NCI-H2227 (cell line): Measurements from ENCODE around the gene ARHGAP45.
"Not testable (repeated sequence)": the region's sequence is repeated elsewhere in the genome, so short reads cannot be mapped to it uniquely, and the experiment has no call there.

Experiments used
- DNase-seq: peaks from one replicate; lab custom pipeline; 2025; ENCODE audit not compliant: unreplicated experiment; lab: John Stamatoyannopoulos, UW

ARHGAP45 gene

DNA sequence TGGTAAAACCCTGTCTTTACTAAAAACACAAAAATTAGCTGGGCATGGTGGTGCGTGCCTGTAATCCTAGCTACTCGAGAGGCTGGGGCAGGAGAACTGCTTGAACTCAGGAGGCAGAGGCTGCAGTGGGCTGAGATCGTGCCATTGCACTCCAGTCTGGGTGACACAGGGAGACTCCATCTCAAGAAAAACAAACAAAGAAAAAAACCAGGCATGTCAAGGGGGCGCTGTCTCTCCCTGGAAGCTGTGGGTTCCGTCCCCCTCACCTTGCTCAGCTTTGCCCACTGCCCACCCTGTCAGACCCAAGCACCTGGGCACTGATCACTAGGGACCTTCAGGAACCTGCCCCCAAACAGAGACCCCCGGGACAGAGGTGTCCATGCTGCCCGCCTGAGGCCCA is 62.1 kb downstream of the ARHGAP45 start:
- DNase-seq: not testable (repeated sequence)

GRCh38 chr19:1129535-1129934 is 62.6 kb downstream of the ARHGAP45 start:
- no peak for DNase-seq

GRCh38 chr19:1130771-1131717 is 64.1 kb downstream of the ARHGAP45 start:
- no peak for DNase-seq

GRCh38 chr19:1131718-1132551 is 65.0 kb downstream of the ARHGAP45 start:
- DNase-seq: peak; percentile 60

- DNase-seq: no peak
These were observed 65.8 kb downstream of the ARHGAP45 start for GRCh38 chr19:1132552-1133383.

DNA sequence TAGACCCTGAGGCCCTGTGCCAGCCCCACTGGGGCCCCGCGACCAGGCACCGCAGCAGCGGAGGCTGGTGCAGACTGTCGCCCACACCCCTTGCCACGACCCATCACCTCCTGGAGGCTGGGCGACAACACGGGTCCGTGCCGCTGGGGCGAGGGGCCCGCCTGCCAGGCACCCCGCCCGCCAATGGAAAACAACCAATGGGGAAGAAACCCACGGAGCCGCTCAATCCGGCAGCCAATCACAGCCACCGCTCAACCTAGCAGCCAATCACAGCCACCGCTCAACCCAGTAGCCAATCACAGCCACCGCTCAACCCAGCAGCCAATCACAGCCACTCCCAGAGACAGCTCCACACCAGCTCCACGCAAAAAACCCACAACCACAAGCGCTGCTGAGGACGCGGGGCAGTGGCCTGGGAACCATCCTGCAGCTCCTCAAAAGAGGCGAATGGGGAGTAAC is 66.5 kb downstream of the ARHGAP45 start:
- DNase-seq: no peak

GRCh38 chr19:1134431-1134830 is 67.5 kb downstream of the ARHGAP45 start:
- DNase-seq: no peak

DNA sequence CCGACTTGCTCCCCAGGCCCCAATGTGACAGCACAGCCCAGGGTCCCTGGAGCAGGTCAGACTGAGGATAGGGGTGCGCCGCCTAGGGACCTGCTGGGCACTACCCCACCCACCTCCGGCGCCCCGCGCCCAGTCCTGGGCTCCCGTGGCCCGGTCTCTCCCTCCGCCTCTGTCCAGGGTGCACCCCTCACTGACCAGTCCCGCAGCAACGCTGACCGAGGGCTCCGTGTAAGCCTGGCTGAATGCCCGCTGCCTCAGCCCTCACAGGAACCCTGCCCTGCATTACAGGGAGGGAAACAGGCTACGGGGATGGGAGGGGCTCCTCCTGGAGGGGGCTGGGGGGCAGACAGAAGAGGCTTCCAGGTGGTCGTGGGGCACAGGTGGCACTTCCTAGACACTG is 68.5 kb downstream of the ARHGAP45 start:
- no peak for DNase-seq

- DNase-seq: peak; percentile 30
These were observed 69.2 kb downstream of the ARHGAP45 start for GRCh38 chr19:1136201-1136600.
